Neutrophil (primary cell): ENCODE results near the gene CFAP54.

Source experiments
- H3K27ac ChIP-seq: fragments of 200-600 bp; sonication (generic); 2 replicates; pipeline ENCODE4 v1.5.1; 2016; ENCODE audit warnings: mild to moderate bottlenecking, moderate library complexity
- H3K27me3 ChIP-seq: fragments of 200-600 bp; sonication (generic); 2 replicates; pipeline ENCODE4 v1.6.0; 2016; ENCODE audit warnings: mild to moderate bottlenecking
- H3K36me3 ChIP-seq: fragments of 200-600 bp; sonication (generic); 2 replicates; pipeline ENCODE4 v1.5.1; 2017
- H3K4me1 ChIP-seq, 2 experiments: fragments of 200-600 bp in 1 of 2; sonication (generic) in 1 of 2; 1 replicate in 1 of 2; 2 replicates in 1 of 2; pipeline versions ENCODE4 v1.5.1 to v1.6.1; 2013 to 2016; ENCODE audit warnings: low read depth in 1 of 2, low read length in 1 of 2, mild to moderate bottlenecking in 1 of 2, moderate library complexity in 1 of 2; ENCODE audit not compliant: control insufficient read depth in 1 of 2, insufficient read depth in 1 of 2
- H3K4me3 ChIP-seq, 2 experiments: fragments of 200-600 bp in 1 of 2; sonication (generic) in 1 of 2; 1 replicate in 1 of 2; 2 replicates in 1 of 2; pipeline ENCODE4 v1.5.1; 2013 to 2016; ENCODE audit warnings: low read depth in 1 of 2, low read length in 1 of 2, mild to moderate bottlenecking in 1 of 2, moderate library complexity in 1 of 2
- H3K9me3 ChIP-seq: fragments of 200-600 bp; sonication (generic); 2 replicates; pipeline ENCODE4 v1.5.1; 2016
- CTCF ChIP-seq: fragments of 200-600 bp; sonication (generic); IDR thresholded peaks from 2 replicates; pipeline ENCODE4 v1.5.1; 2016; ENCODE audit warnings: antibody characterized with exemption

CFAP54 gene

DNA sequence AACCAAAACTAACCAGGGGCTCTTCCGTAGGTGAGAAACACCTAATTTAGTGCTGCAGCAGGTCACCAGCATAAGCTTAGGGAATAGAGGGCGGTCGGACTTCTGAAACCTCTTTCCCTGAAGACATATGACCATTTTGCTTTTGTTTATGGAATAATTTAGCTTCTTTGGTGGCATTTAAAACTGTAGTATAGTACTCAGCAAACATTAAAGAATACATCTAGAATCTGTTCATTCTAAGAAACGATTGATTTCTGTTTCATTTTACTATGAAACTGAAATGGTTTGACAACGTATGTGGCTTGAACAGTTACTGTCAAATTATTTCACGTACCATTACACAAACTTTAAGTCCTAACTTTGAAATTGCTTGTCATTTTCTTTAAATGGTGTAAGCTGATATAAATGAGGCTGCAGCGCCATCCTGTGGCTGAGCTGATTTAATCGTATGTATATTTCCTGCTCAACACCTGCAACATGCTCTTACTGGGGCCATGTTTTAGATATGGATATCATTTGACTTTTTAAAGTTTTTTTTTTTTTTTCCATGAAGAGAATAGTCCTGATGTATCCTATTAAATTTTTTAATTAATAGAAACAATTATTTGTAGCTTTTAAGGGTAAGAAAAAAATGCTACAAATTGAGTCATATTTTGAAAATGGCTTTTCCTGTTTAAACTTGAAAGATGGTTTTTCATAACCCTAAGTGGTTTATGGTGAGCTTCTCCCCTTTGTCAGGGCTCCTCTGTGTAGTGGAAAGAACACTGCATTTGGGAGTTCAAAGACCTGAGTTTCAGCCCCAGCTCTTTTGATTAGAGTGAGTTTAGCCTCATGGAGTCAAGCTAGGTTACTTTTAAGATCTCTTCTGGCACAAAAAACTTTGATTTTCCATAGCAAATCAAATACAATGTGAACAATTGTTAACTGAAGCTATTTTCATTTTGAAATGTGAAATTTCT lies 27.4 kb downstream of the CFAP54 start:
- Histone ChIP-seq H3K4me1 (peaks cover 2 to 4% of the 10 kb centered on the region in 2 experiments), H3K27ac (no peak overlapping the region), H3K36me3 (no peaks in the 10 kb centered on the region), H3K27me3 (no peaks in the 10 kb centered on the region), H3K9me3 (no peaks in the 10 kb centered on the region), H3K4me3 (no peak overlapping the region)
- peak; percentile 73 for TF ChIP-seq CTCF

- Histone ChIP-seq H3K27ac (no peak overlapping the region), H3K27me3 (peaks cover 13% of the 10 kb centered on the region), H3K9me3 (no peaks in the 10 kb centered on the region), H3K4me3 (no peak overlapping the region), H3K36me3 (no peaks in the 10 kb centered on the region), H3K4me1 (peaks cover 2 to 4% of the 10 kb centered on the region in 2 experiments)
- TF ChIP-seq CTCF: no peak
These were observed 31.4 kb downstream of the CFAP54 start for GRCh38 chr12:96520767-96521166.

DNA sequence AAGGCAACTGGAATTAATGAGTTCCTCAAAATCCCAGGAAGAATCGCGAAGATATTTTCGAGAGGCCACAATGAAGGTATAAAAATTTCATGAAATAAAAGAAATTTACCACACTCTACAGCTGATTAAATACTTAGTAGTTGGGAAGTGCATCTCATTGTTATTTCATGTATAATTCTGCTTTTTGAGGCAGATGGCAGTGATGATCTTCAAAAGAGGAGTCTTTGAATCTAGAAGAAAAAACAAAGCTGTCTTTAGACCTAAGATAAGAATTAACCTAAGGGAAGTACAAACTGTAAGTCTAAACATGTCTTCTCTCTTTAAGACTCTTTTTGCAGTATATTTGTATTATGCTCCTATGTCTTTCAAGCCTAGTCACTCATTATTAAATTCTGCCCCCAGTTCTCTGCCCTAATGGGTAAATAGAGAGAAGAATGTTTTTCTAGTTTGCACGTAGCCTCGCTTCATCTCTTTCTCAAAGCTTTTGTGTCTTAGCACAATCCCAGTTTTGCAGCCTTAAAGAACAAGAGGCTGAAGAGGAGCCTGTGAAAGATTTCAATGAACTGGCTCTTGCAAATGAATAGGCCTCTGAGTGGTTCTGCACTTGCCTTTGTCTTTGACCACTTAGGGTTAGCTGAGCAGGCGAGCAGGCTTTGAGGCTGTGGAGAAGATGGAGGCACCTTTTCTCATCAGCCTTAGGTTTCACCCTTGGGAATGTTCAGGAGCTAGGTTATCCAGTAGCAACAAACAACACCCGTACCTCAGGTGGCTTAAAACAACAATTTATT lies 32.7 kb downstream of the CFAP54 start:
- no peaks in the 10 kb centered on the region for H3K36me3 ChIP-seq
- H3K9me3 ChIP-seq: no peaks in the 10 kb centered on the region
- H3K27ac ChIP-seq: no peak overlapping the region
- peaks cover 14% of the 10 kb centered on the region for H3K27me3 ChIP-seq
- no peak overlapping the region for H3K4me3 ChIP-seq
- H3K4me1 ChIP-seq: no peaks in the 10 kb centered on the region
- no peak for TF ChIP-seq CTCF

DNA sequence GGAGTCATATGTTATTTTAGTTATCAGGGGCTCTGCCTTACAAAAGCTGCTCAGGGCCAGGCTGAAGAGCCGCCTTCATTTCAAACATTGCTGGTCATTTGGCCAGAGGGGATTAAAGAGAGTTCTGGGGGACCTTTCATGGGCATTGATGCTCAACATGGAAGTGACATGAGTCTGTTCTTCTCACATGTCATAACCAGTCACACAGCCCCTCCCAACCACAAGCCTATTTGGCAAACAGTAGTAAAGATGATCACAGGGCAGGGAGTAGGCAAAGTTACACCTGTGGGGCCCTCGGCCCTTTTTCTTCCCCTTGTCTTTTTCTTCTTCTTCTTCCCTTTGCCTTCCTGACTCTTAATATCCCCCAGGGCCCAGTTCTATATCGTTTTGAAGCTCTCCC lies 33.3 kb downstream of the CFAP54 start:
- no peaks in the 10 kb centered on the region for H3K4me1 ChIP-seq
- no peak for TF ChIP-seq CTCF
- H3K27me3 ChIP-seq: peaks cover 14% of the 10 kb centered on the region
- H3K4me3 ChIP-seq: no peak overlapping the region
- no peaks in the 10 kb centered on the region for H3K9me3 ChIP-seq
- H3K36me3 ChIP-seq: no peaks in the 10 kb centered on the region
- no peak overlapping the region for H3K27ac ChIP-seq

GRCh38 chr12:96526110-96526509 lies 36.7 kb downstream of the CFAP54 start:
- H3K27ac ChIP-seq: no peak overlapping the region
- no peak for TF ChIP-seq CTCF
- no peak overlapping the region for H3K4me3 ChIP-seq
- no peaks in the 10 kb centered on the region for H3K36me3 ChIP-seq
- H3K27me3 ChIP-seq: peaks cover 14% of the 10 kb centered on the region
- H3K4me1 ChIP-seq: no peaks in the 10 kb centered on the region
- no peaks in the 10 kb centered on the region for H3K9me3 ChIP-seq
